ENCODE data around the gene FILIP1.

Gene FILIP1

DNA sequence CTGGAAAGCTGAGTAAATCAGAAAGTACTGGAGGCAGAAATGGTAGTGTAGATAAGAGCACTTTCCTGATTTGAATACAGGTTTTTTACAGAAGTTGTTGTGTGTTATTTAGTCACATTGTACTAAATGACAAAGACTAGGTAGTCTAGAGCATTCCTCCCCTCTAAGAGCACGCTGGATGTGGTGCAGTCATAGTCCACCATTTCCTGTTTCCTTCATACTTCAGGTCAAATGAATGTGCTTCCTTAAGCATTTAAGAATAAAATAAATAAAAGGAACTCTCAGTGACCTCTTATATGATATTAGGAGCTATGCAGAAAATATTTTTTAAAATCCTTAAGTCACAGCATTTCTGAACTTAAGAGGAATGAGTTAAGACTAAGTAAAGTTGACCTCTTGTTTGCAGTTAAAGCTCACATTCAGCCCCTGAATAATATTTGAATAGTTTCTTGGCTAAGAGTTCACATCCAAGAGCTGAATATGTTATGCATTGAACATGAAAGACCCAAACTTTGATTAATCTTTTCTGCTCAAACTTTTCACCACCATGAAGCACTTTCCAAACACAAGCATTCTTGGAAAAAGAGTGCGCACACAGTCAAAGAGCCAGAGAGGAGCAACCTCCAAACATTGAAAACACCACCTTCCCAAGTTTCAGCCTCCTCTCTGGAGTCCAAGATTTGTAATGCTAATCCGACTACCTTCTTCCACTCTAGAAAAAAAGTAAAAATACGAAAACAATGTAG lies 155.6 kb downstream of the FILIP1 start:
- DNase-seq = no peak

DNA sequence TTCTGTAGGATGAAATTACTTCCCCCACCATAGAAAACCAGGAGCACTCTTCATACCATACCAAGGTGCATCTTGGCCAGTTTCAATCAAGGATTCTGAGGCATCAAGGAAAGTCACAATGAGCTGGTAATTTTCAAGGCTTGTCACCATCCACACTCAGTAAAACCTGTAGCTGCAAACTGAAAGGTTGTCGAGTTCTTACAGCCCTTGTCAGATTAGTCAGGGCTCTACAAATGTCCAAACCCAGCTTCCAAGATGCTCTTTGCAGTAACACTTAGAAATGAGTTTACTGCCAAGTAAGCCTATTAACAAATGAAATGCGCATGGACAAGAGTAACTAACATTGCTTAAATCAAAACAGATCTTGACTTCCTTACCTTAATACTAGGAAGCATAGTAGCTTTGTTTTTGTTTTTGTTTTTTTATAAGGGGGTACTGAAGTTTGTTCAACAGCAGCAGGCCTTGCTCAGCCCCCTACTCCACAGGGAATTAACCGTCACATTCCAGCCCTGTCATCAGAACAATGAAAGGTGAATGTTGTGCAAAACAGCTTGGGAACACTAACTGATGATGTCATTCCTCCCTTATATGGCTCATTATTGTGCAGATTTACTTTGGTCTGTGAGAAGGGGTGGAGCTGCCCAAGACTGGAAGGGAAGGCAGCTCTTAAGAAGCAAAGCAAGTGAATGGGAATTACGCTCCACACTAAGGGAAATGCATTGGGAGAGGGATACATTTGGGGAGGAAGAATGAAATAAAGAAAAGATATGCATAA lies 159.1 kb downstream of the FILIP1 start:
- no peak for DNase-seq

DNA sequence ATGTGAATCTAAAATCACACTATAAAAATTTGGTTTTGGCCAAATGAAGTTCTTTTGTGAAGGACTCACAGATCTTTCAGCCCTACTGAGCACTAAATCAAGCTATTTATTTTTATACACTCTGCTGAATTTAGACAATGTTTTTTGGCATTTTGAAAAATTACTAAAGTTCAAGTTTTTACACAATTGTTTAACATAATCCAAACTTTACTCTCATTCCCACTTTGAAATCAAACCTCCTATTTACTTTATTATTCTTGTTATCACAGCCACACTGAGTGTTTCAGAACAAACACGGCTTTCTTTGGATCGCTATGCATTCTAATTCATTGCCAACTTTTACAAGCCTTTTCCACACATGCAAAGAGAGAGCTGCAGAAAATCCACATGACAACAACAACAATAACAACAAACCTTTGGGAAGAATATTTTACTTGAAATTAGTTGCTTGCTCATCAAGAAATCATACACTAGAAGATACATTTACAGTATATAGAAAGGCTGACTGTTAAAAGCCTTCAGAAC lies 159.9 kb downstream of the FILIP1 start:
- DNase-seq = no peak

DNA sequence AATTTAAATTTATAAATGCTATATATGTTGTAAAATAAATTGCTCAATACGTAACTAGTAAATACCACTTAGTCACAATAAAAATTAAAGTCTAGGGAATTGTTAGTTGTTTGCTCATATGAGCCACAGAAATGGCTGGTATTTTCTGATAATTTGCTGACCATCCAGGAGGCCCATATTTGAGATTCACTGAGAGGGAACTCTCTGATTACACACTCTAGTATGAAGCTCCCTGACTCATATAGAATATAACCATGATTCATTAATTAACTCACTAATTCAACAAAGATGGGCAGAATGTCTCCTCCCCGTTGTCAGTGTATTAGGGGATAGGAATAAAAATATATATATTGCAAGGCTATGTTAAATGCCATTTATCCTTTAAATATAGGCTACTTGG lies 162.4 kb downstream of the FILIP1 start:
- DNase-seq = no peak

DNA sequence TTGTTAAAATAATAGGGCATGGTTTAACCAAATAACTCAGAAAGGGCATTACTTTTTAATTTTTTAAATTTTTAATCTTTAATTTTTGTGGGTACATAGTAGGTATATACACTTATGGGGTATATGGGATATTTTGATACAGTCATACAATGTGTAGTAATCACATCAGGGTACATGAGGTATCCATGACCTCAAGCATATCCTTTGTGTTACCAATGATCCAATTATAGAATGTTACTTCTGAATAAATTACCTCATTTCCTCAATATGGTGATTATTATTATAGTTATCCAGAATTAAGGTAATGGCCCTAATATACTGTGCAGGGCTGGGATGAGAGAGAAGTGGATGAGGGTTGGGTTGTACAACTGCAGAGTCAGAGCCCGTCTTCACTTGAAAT lies 163.9 kb downstream of the FILIP1 start:
- DNase-seq = no peak

DNA sequence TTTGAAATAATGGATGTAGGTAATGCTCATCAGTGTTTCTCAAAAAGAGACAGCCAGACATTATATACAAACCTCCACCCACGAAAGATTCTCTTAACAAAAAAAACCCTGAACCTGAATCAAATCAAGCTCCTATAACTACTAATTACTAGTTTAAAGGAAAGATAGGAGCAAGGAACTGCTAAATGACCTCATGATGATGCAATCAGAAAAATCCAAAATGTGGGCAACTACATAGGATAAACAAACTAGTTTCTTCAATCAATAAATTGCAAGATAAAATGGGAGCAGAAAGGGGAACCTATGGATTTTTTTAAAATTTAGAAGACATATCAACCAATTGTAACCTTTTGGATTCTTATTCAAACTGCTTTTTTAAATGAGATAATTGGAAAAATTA lies 165.8 kb downstream of the FILIP1 start:
- DNase-seq = no peak

DNA sequence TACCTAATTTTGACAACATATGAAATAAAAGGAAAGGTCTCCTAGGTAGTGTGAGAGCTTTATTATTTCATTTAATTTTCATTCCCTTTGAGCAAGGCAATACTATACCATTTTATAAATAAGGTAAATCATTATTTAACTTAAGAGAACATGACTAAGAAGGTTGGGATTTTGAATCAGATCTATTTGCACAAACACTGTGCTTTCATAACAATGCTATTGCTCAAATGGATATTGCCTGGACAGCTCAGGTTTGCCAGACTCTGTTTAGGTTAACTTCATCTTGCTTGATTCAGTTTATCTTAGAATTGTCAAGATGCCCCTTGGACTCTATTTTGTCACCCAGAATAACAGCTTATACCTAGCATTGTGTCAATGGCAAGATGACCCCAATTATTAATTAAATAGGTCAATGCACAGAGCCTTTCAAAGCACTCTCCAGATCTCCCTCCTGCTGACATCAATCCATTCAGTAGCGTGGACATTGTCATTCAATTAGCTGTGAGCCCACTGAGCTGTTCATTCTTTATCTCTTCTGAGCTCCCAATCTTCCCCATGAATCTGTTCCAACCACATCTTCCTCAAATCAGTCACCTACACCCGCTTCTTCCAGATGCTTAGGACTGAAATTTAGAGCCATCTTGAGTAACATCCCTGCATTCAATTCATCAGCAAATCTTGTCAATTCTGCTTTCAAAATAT lies 166.9 kb downstream of the FILIP1 start:
- DNase-seq = no peak

DNA sequence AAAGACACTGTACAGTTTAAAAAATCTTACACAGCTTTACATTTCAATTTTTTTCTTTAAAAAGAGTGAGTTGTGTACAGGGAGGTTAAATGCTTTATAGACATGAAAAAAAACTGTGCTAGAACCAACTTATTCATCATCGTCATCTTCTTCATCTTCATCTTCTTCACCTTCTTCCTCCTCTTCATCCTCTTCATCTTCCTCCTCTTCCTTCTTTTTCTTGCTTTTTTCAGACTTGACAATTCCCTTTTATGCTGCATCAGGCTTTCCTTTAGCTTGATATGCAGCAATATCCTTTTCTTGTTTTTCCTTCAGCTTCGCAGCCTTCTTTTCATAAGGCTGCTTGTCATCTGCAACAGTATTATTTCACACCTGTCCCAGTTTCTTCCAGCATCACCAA lies 174.7 kb downstream of the FILIP1 start:
- DNase-seq = no peak

DNA sequence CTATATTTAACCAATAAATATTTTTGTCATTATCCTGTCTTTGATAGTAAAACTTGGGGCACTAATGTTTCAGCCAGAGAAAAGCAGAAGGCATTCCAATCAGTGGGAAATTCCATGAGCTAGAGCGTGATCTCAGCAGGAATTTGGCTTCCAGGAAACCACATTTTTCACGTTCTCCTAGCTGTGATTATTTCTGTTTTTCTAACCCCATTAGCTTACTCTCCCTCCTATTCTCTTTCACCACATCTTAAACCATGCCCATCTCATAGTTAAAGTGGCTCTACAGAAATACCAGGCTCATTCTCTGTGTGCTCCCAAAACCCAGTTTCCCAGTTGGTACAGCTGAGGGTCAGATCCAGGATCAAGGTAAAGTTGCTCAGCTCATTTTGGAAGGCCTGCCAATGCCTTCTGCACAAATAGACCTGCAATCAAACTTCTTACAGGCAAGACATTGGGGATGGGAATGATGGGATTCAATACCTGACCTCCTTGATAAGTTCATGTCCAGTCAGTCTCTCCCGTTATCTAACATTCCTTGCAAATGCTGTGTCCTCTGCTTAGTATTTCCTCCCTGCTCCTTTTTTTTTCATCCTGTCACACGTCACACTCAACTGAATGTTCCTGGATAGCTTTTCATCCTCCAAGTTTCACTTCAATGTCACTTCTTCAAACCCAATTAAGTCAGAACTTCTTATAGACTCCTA lies 175.9 kb downstream of the FILIP1 start:
- no peak for DNase-seq

DNA sequence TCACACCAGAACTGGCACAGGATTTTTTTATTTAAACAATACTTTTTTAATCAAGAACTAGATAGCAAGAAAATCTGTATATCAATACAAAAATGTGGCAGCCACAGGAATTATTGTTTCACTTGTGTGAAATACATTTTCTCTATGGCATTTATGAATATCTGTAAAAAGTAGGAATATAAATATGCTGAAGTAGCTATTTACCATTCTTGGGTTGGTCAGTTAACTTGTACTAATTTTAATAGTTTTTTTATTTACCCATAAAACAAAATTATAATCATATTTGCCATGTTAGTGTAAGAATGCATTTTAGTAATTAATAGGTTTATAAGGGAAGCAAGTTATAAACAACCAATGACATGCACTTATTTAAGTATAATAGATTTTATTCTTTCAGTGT lies 177.6 kb downstream of the FILIP1 start:
- DNase-seq = no peak

DNA sequence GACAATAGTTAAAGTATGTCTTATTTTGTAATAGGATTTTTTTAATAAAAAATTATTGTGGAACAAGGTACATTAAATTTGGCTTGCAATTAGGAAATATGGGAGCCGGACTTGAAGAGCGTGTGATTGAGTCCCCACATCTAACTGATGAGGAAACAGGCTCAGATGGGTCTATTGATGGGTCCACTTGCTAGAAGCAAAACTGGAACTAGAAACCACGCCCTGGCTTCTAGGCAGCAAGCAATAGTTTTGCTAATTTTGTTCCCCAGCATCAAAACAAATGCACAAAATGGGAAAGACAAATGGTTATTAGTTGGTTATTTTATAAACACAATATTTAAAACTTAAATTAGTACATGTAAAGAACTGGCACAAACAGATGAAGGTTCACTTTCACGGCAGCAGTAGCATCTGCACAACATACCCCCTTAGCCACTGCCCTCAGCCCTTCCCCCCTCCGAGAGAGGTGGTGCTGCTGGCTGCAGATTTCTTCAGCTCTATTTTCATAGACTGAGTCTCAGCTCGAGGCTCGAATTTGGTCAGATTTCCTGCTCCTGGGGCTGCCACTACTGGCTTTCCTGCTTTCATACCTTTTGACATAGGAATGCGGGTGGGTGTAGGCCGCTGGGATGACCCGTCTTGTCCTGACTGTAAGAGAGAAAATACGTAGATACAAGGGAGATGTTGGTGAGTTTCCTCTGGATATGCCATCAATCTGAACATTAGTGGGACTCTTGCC lies 185.2 kb downstream of the FILIP1 start:
- no peak for DNase-seq

DNA sequence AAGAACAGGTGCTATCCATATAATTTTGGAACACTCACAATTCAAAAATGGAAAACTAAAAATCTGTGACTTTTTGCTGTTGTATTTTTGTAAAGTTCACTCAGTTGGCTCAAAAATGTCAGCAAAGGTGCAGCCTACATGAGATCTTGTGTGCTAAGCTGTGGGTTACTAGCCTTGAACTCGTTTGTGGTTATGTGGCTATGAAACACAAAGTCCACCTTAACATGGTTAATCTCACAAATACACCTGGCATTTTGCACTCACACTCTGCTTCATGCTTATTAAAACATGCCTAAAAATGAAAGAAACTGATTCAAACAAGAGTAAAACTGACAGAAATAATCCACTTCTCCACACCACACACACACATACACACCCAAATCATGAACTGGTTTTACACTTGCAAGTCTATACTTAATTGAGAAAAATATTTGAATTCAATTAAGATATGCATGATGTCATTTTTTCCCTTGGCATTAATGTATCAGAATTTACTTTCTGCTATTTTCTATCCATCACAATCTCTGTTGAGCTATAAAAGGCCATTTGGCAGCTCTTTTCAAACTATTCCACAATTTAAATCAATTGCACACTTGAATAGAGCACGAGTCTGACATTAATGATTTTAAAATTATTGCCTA lies 186.1 kb downstream of the FILIP1 start:
- DNase-seq = no peak

DNA sequence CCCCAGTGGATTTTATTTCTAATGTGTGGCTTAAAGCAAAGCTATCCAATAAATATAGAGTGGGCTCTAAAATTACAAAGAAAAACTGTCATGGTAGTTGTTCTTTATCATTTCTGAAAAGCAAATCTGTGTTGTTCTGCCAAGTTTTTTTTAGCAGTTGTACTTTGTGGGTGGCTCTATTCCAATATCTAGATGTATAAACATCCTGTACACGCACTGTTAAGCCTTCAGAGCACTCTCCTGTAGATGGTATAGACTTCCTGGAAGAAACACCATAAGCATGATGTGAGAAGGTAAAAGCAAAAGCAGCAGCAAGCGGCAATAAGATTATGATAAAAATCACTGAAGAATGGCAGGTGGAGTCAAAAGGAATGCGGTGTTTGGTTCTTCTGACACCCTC lies 187.5 kb downstream of the FILIP1 start:
- DNase-seq = no peak

DNA sequence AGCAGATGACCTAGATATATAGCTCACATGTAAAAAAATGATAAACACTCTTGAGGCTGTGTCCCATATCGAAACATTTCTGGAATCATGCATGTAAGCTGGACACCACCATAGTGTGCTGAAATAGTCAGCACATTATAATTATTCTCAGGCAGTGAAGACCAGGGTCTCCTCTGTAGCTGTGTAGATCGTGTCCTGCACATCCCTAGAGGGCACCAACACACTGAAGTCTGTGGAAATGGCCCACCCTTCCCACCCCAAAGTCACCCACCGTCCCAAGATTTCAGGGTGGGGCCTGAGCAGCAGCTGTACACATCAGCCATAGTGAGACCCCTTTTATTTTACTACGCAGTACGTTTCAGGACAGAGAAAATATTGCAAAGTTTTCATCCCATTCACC lies 188.0 kb downstream of the FILIP1 start:
- no peak for DNase-seq

DNA sequence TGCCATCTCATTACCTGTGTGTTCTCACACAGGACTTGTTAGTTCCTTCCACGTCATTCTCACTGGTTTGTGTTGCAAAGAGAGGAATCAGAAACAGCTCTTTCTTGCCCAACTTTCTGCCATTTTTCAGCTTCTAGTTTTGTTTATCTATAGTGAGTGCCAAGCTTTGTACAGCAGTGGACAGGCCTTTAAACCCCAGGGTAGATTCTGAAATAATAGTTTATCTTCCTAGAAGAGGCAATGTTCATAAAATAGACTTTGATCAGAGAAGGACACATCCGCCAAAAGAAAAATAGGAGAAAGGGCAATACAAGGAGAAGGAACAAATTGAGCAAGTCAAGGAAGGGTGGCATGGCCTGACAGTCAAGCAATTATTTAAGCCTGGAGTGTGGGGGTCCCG lies 191.3 kb downstream of the FILIP1 start:
- no peak for DNase-seq

DNA sequence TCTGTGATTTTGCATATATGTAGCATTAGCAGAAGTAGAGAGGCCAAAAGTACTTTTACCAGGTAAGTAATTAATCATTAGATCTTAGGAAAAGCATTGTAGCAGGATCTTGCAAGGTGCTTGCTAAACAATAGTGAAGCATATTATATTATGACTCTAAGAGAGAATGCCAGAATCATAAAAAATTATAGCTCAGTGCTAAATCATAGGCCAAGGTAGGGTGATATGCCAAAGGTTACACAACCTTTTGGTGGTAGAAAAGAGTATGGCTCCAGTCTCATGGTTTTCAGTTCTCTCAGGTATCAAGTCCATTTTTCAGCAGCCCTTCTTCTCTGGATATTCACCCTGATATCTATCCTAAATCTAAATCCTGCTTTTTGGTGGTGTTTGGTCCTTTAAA lies 192.1 kb downstream of the FILIP1 start:
- no peak for DNase-seq

DNA sequence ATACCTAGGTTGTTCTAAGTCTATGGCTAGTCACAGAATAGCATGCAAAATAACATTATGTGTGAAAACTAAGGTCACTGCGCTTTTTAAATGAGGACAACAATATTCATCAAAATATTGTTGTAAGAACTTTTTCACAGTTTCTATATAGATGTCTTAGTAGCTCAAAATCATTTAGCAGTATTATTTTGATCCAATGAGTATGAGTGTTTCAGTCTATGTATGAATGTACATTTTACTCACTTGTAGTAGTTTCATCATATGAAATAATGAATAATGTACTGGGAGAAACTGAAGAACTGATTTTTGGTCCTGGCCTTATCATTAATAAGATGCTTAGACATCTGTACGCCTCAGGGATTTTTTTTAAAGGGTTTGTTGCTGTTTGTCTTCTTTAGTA lies 192.5 kb downstream of the FILIP1 start:
- DNase-seq = no peak

DNA sequence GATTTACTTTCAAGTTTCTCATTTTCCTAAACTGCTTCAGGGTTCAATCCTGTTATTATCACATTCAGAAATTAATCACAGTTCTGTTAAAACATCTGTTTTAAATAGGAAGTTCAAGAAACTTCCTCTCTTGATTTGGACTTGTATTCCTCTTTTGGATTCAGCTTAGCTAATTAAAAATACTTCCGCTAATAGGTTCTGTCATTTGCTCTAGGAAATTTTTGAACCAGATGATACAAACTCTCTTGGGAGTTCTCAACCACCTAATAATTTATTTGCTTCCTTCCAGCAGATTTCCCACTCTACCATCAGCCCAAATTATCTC lies 193.1 kb downstream of the FILIP1 start:
- no peak for DNase-seq

DNA sequence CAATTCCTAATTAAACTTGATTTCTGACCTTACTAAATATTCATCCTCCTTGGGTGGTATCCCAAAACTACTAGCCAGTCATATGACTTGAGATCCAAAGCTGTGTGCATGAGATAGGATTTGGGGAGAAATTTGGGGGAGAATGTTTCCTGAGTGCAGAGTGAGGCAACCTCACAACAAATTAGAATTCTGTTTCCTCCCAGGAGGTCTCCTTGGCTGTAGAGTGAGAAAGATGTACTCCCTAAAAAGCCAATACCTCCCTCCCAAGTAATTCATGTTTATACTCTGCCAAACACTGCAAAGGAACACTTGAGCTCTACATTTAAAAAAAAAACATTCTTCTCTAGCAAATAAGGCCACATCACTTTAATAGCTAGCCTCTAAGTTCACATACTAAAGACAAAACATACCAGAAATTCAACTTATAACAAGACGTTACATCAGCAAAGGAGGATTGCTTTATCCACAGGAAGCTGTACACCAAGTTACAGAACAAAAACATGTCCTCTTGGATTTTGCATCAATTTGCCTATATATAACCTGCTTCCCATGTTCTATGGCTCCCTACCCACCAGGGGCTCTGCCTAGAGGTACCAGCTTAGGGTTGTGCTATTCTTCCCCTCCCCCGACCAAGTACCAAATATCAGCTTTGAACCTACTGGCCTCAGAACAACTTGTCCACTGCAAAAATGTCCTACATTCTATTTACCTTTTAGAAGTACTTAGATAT lies 193.6 kb downstream of the FILIP1 start:
- no peak for DNase-seq
